ENCODE data around the gene AFAP1. TPM values are rescaled to one million over a fixed set of nuclear protein-coding genes. Genes with fewer than 3 reads are reported as not detected.

AFAP1 gene
- total RNA-seq, 1 donor from 2014 or later = 67.9 TPM

DNA sequence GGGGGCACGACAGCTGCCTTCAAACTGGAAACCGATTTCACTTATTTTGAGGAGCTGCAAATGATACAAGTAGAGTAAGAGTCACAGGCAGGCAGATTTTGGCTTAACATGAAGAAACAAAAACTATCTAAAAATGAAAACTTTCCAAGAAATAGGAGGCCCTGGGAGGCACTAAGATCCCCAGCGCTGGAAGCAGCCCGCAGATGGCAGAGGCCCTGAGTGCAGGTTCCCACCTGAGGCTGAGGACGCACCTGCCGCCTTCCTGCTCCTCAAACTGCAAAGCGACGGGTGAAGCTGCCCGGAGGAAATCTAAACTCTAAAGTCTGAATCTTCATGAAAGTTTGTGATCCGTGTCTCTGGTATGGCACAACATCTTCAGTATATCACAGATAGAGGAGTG, 138.7 kb downstream of the AFAP1 start:
- Histone ChIP-seq H3K9me3 (ENCODE audit: insufficient read depth, low read depth, low read length) (no peaks in the 10 kb centered on the region), H3K36me3 (ENCODE audit: insufficient read depth, low read length) (peaks cover 64% of the 10 kb centered on the region), H3K27ac (ENCODE audit: low read depth, low read length) (no peak overlapping the region), H3K4me3 (ENCODE audit: insufficient read depth, low read depth, low read length) (no peak overlapping the region), H3K4me2 (ENCODE audit: low read length) (no peak overlapping the region), H2AFZ (ENCODE audit: low read depth, low read length) (no peak overlapping the region), H3K9ac (ENCODE audit: low read length) (no peak overlapping the region), H3K79me2 (ENCODE audit: insufficient read depth, low read length) (peaks cover 70% of the 10 kb centered on the region), H4K20me1 (ENCODE audit: insufficient read depth, low read length) (peaks cover 31% of the 10 kb centered on the region), H3K27me3 (ENCODE audit: insufficient read depth, low read length) (no peaks in the 10 kb centered on the region), H3K4me1 (ENCODE audit: insufficient read depth, low read length) (peaks cover 27% of the 10 kb centered on the region)
- no peak overlapping the region for H3K4me3 Mint-ChIP-seq (ENCODE audit: unreplicated experiment)
- DNase-seq (ENCODE audit: low read depth) (no peak), FAIRE-seq (no peak)
- no peak for TF ChIP-seq EZH2 (IDR thresholded peaks at IDR 0.05; ENCODE audit: insufficient read depth, low read length)
- TF ChIP-seq, protein P1, sequence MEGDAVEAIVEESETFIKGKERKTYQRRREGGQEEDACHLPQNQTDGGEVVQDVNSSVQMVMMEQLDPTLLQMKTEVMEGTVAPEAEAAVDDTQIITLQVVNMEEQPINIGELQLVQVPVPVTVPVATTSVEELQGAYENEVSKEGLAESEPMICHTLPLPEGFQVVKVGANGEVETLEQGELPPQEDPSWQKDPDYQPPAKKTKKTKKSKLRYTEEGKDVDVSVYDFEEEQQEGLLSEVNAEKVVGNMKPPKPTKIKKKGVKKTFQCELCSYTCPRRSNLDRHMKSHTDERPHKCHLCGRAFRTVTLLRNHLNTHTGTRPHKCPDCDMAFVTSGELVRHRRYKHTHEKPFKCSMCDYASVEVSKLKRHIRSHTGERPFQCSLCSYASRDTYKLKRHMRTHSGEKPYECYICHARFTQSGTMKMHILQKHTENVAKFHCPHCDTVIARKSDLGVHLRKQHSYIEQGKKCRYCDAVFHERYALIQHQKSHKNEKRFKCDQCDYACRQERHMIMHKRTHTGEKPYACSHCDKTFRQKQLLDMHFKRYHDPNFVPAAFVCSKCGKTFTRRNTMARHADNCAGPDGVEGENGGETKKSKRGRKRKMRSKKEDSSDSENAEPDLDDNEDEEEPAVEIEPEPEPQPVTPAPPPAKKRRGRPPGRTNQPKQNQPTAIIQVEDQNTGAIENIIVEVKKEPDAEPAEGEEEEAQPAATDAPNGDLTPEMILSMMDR (IDR thresholded peaks at IDR 0.05; ENCODE audit: insufficient read depth, low read depth, low read length) = no peak
- peaks cover 26% of the 10 kb centered on the region for H3K36me3 Mint-ChIP-seq (ENCODE audit: low read depth, unreplicated experiment)
- H3K27me3 Mint-ChIP-seq (ENCODE audit: low read depth, unreplicated experiment) = no peaks in the 10 kb centered on the region
- H3K9me3 Mint-ChIP-seq (ENCODE audit: unreplicated experiment) = no peaks in the 10 kb centered on the region
- H3K27ac Mint-ChIP-seq (ENCODE audit: unreplicated experiment) = no peak overlapping the region
- peaks cover 34% of the 10 kb centered on the region for H3K4me1 Mint-ChIP-seq (ENCODE audit: low read depth, unreplicated experiment)

DNA sequence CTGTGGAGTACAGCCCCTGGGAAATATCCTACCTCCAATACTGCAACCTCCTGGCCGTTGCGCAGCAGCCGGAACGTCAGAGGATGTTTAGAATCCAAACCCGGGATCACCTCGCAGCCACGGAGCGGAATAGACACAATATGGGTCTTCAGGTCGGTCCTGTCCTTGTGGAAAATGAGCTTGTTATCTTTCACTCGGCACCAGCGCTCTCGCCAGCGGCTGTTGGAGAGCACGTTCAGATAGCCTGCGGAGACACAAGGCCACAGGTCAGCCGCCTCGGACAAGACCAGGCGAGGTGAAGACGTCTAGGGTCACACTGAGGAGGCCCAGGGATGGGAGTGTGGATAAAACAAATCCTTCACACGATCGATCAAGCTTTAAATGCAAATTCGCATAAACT, 139.3 kb downstream of the AFAP1 start:
- Histone ChIP-seq H3K27me3 (ENCODE audit: insufficient read depth, low read length) (no peaks in the 10 kb centered on the region), H3K4me1 (ENCODE audit: insufficient read depth, low read length) (peaks cover 21% of the 10 kb centered on the region), H3K9me3 (ENCODE audit: insufficient read depth, low read depth, low read length) (no peaks in the 10 kb centered on the region), H4K20me1 (ENCODE audit: insufficient read depth, low read length) (peaks cover 34% of the 10 kb centered on the region), H3K36me3 (ENCODE audit: insufficient read depth, low read length) (peaks cover 68% of the 10 kb centered on the region), H3K79me2 (ENCODE audit: insufficient read depth, low read length) (peaks cover 74% of the 10 kb centered on the region), H3K9ac (ENCODE audit: low read length) (no peak overlapping the region), H2AFZ (ENCODE audit: low read depth, low read length) (no peak overlapping the region), H3K4me2 (ENCODE audit: low read length) (no peak overlapping the region), H3K27ac (ENCODE audit: low read depth, low read length) (no peak overlapping the region), H3K4me3 (ENCODE audit: insufficient read depth, low read depth, low read length) (no peak overlapping the region)
- Mint-ChIP-seq H3K4me3 (ENCODE audit: unreplicated experiment) (no peak overlapping the region), H3K27ac (ENCODE audit: unreplicated experiment) (no peak overlapping the region), H3K9me3 (ENCODE audit: unreplicated experiment) (no peaks in the 10 kb centered on the region), H3K4me1 (ENCODE audit: low read depth, unreplicated experiment) (peaks cover 28% of the 10 kb centered on the region), H3K36me3 (ENCODE audit: low read depth, unreplicated experiment) (peaks cover 22% of the 10 kb centered on the region), H3K27me3 (ENCODE audit: low read depth, unreplicated experiment) (no peaks in the 10 kb centered on the region)
- DNase-seq (ENCODE audit: low read depth) (no peak), FAIRE-seq (no peak)
- TF ChIP-seq, protein P1 (IDR thresholded peaks at IDR 0.05; ENCODE audit: insufficient read depth, low read depth, low read length) = no peak
- no peak for TF ChIP-seq EZH2 (IDR thresholded peaks at IDR 0.05; ENCODE audit: insufficient read depth, low read length)

DNA sequence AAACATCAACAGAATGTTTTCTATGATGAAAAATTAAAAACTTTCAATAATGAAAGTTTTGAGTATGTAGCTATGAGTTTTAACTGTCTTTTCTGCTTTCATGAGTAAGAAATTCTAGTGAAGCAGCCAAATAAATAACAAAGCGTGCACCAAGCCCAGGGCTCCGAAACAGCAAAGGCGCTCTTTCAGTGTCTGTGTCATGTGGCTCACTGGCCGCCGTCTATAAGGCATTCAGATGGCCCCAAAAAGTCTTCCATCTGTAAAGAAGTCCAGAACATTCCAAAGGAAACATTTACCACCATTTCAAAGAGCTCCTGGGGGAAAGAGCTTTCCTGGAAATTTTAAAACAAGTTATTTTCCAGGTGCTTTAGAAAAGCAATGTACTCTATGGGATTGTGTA, 139.9 kb downstream of the AFAP1 start:
- Mint-ChIP-seq H3K4me3 (ENCODE audit: unreplicated experiment) (no peak overlapping the region), H3K36me3 (ENCODE audit: low read depth, unreplicated experiment) (peaks cover 22% of the 10 kb centered on the region), H3K4me1 (ENCODE audit: low read depth, unreplicated experiment) (peaks cover 22% of the 10 kb centered on the region), H3K9me3 (ENCODE audit: unreplicated experiment) (no peaks in the 10 kb centered on the region), H3K27ac (ENCODE audit: unreplicated experiment) (no peak overlapping the region), H3K27me3 (ENCODE audit: low read depth, unreplicated experiment) (no peaks in the 10 kb centered on the region)
- Histone ChIP-seq H3K79me2 (ENCODE audit: insufficient read depth, low read length) (peaks cover 72% of the 10 kb centered on the region), H3K9ac (ENCODE audit: low read length) (no peak overlapping the region), H3K27me3 (ENCODE audit: insufficient read depth, low read length) (no peaks in the 10 kb centered on the region), H3K4me2 (ENCODE audit: low read length) (no peak overlapping the region), H3K4me1 (ENCODE audit: insufficient read depth, low read length) (peaks cover 15% of the 10 kb centered on the region), H3K4me3 (ENCODE audit: insufficient read depth, low read depth, low read length) (no peak overlapping the region), H2AFZ (ENCODE audit: low read depth, low read length) (no peak overlapping the region), H3K27ac (ENCODE audit: low read depth, low read length) (no peak overlapping the region), H3K9me3 (ENCODE audit: insufficient read depth, low read depth, low read length) (no peaks in the 10 kb centered on the region), H4K20me1 (ENCODE audit: insufficient read depth, low read length) (peaks cover 34% of the 10 kb centered on the region), H3K36me3 (ENCODE audit: insufficient read depth, low read length) (peaks cover 66% of the 10 kb centered on the region)
- FAIRE-seq (no peak), DNase-seq (ENCODE audit: low read depth) (no peak)
- TF ChIP-seq EZH2 (IDR thresholded peaks at IDR 0.05; ENCODE audit: insufficient read depth, low read length) = no peak
- TF ChIP-seq, protein P1 (IDR thresholded peaks at IDR 0.05; ENCODE audit: insufficient read depth, low read depth, low read length) = no peak

Measured in astrocyte (in vitro differentiated cells and primary cell).